GM11168 (cell line): ENCODE results near the gene UGT1A1.

Experiments used
- in situ Hi-C: fragments of 300-500 bp; cut with MboI; formaldehyde crosslinking; loops from one replicate; pipeline ENCODE4 v1.12.0; 2022; ENCODE audit warnings: low sequenced_read_pairs; ENCODE audit not compliant: unreplicated experiment

Gene UGT1A1

DNA sequence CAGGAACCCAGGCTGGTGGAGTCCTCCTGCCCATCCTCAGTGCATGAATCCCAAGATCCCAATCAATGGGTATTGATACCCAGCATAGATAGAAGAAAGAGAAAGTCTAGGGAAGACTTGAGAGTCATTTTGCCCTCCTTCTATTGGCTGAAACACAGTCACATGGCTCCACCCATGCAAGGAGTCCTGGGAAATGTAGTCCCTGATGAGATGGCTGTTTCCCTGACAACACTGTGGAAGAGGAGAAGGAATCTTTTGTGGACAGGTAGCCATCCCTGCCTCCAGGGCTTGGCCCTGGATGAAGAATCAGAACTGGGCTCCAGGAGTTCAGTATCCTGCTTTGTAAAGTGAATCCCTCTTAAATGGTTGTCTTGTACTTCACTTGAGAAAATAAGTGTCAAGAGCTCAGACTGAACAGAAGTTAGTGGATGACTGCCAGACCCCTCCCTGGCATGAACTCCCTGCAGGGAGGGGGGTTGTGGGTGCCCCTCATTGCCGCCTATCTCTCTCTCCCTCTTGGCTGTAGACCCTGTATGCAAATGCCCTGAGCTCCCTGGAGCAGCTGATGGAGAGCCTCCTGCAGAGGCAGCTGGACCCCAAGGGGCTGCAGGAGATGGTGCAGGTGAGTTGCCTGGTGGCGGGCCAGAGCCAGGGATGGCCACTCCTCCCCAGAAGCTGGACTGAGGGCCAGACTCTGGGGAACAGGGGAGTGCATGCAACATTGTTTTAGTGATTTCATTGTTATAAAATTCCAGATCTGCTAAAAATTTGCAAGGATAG lies 54.2 kb downstream of the UGT1A1 start:
- in situ Hi-C loops, result no loop called here

DNA sequence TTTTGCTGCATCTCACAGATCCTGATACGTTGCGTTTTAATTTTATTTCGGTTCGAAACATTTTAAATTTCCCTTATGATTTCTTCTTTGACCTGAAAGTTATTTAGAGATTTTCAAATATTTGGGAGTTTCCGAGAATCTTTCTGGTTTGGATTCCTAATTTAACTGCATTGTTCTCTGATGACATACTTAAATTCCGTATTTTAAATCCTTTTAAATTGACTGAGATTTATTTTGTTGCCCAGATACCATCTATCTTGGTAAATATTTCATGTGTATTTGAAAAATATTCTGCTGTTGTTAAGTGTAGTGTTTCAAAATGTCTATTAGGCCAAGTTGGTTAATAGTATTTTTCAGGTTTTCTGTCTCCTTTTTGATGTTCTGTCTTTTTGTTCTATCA lies 55.8 kb downstream of the UGT1A1 start:
- in situ Hi-C loops, result no loop called here

DNA sequence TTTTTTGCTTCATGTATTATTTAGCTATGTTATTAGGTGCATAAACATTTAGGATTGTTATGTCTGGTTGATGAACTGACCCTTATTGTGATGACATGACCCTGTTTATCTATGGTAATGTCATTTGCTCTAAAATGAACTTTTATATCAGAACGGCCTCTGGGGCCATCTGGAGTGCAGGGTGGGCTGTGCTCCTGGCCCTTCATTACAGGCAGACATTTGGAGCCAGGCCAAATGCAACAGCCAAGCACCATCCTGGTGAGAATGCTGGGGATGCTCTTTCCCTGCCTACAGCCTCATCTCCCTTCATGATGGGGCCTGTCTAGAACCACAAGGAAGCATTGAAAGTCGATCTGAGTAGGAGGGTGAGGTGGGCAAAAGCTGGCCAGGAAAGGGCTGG lies 56.3 kb downstream of the UGT1A1 start:
- in situ Hi-C loops, result no loop called here

DNA sequence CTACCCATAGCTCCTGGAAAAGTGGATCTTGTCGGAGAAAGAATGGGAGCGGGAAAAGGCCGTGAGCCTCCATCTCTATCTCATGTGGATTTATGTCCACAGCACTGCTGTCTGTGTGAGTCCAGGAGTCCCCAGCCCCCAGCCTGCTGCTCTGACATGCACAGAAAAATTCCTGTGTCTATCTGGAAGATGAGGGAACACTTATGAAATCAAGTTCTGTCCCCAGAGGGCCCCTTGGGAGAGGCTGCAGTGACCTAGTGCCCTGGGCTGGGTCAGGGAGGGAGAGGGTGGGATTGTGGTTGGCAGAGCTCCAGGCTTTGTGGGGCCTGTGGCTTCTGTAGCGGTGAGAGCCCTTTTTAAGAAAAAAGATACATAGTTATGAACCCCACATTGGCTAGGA lies 56.7 kb downstream of the UGT1A1 start:
- in situ Hi-C loops, result no loop called here

DNA sequence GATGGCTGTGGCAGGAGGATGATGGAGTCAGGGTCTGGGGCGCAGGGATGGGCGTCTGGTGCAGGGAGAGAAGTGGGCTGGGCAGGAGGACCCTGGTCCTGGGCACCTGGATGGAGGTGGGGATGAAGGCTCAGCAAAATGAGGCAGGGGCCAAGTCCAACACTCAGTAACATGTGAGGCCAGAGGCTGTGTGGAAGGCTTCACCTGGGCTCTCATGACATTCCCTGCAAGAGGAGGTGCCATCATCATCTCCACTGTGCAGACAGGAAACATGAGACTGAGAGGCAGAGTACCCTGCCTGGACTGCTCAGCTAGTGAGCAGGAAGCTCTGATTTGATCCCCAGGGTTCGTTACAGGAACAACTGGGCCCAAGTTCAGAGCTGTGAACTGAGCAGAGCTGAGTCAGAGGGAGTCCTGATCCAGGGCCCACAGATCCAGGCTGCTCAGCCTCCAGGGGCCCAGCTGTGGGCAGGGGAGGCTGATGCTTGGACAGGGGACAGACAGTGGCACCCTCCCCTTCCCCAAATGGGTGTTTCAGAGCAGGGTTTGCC lies 57.4 kb downstream of the UGT1A1 start:
- in situ Hi-C loops, result no loop called here

GRCh38 chr2:233817995-233818638 lies 58.0 kb downstream of the UGT1A1 start:
- in situ Hi-C loops, result no loop called here

GRCh38 chr2:233818639-233819621 lies 58.9 kb downstream of the UGT1A1 start:
- in situ Hi-C loops, result no loop called here

GRCh38 chr2:233819884-233820773 lies 60.1 kb downstream of the UGT1A1 start:
- in situ Hi-C loops, result no loop called here

DNA sequence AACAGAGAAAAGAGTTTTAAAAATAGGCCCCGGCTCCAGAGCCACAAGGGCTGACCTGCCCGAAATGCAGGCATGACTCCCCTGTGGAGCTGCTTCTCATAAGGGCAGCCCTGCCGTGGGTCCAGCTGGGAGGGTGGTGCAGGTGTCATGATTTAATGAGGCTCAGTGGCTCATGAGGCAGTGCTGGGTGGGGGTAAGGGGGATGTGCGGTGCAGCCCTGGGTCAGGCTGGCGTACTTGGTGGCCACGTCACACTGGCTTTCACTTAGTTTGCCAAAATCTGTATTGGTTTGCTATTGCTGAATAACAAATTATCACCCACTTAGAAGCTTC lies 60.7 kb downstream of the UGT1A1 start:
- in situ Hi-C loops, result no loop called here

- in situ Hi-C loops, result no loop called here
Observed at GRCh38 chr2:233821196-233821595, 61.1 kb downstream of the UGT1A1 start.

DNA sequence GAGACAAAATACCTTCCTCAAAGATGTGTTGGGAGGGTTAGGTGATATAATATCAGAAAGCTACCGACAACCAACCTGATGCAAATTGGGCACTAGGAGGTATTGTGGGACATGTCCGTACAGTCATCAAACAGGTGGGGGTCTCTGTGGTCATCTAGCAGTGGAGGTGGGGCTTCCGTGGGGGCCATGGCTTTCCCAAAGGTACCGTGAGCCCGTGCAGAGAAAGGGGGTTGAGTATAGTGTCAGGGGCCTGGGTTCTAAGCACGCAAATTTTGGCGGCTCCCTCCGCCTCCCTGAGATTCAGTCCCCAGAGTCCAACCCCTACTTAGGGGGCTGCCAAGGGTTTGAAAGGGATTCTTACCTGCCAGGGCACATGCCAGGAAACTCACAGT lies 61.6 kb downstream of the UGT1A1 start:
- in situ Hi-C loops, result no loop called here

- in situ Hi-C loops, result no loop called here
Observed at GRCh38 chr2:233822101-233822771, 62.2 kb downstream of the UGT1A1 start.
